OCI-LY3 (cell line): ENCODE data around the gene SLC49A4.

Experiments
- EZH2phosphoT487 ChIP-seq: fragments of 200-600 bp; shearing (Covaris generic); IDR thresholded peaks from 2 replicates; pipeline ENCODE4 v1.6.1; 2018; ENCODE audit warnings: antibody characterized with exemption, mixed run types, low read depth
- TF ChIP-seq, protein P1 (sequence below): fragments of 200-600, 300-600 bp; sonication (generic); IDR thresholded peaks from 2 replicates; pipeline ENCODE4 v1.5.1; 2014; ENCODE audit warnings: antibody characterized with exemption, low read length, low read depth

- TF ChIP-seq, protein P1, sequence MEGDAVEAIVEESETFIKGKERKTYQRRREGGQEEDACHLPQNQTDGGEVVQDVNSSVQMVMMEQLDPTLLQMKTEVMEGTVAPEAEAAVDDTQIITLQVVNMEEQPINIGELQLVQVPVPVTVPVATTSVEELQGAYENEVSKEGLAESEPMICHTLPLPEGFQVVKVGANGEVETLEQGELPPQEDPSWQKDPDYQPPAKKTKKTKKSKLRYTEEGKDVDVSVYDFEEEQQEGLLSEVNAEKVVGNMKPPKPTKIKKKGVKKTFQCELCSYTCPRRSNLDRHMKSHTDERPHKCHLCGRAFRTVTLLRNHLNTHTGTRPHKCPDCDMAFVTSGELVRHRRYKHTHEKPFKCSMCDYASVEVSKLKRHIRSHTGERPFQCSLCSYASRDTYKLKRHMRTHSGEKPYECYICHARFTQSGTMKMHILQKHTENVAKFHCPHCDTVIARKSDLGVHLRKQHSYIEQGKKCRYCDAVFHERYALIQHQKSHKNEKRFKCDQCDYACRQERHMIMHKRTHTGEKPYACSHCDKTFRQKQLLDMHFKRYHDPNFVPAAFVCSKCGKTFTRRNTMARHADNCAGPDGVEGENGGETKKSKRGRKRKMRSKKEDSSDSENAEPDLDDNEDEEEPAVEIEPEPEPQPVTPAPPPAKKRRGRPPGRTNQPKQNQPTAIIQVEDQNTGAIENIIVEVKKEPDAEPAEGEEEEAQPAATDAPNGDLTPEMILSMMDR: no peak
- no peak for TF ChIP-seq EZH2phosphoT487
These were observed 8.8 kb upstream of the SLC49A4 start for GRCh38 chr3:122786066-122786465.
